Measurements from ENCODE around the gene CA10.

The CA10 gene

DNA sequence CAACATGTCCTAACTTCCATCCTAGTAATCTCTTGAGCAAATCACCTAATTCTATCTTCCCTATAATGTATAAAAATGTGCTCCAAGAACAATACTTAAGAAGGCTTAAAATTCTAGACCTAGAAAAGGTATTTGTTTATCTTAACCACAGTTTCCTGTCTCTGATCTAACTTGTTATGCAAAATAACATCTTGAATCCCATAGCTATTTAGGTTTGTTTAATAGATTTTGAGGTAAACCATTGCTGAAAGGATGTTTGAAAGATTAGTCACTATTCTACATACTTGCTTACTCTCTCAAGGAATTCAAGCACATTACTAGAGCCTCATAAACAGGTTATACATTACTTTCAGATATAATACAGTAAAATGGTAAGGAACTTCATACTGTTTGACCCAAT lies 13.0 kb downstream of the CA10 start:
- DNase-seq = no peak

DNA sequence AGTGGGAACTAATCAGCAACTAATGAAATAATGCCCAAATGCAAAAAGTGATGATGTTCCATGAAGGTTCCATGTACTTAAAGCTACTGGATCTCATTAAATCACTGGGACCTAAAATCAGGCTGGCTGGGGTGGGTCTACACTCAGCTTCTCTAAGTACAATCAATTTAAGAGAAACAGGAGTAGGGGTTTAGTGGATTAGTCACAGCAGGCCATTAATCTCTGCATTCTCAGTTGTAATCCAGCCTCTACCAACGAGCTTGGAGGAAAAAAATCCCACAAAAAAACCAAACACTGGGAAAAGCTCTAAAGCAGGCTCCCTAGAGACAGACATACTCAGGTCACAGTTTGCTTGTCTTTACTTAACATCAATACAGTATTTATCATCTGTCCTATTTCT lies 15.0 kb downstream of the CA10 start:
- no peak for DNase-seq

DNA sequence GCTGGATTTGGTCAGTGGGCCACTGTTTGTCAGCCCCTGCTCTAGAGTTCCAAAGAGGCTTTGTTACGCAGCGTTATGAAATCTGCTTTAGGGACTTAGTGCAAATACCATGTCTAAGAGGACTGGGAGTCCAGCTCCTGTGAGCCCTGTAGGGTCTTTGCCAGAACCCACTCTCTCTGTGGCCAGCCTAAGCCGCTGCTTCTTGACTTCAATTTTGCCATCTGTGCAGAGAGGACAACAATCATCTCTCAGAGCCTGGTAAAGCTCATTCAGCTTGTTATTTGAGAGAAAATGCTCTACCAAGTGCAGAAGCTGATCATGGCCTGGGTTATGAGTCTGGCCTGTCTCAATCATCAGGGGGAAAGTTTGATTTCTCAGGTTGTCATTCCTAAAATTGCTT lies 17.9 kb downstream of the CA10 start:
- no peak for DNase-seq

DNA sequence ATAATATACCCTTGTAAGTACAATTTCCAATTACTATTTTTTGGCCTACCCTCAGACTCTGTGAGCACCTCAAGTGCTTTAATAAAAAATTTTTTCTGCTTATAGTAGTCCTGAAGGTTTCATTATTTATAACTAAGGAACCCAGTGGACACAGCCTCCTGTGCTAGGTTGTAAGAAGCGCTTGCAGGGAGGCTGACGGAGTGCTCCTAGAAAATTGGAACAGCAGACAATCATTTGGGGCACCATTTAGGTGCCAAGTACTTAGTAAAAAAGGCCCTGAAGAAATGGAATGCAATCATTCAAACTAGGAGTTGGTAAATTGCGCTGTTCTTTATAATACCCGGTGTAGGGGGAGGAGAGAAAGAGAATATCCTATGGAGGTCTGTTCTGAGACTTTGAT lies 19.8 kb downstream of the CA10 start:
- DNase-seq = no peak

DNA sequence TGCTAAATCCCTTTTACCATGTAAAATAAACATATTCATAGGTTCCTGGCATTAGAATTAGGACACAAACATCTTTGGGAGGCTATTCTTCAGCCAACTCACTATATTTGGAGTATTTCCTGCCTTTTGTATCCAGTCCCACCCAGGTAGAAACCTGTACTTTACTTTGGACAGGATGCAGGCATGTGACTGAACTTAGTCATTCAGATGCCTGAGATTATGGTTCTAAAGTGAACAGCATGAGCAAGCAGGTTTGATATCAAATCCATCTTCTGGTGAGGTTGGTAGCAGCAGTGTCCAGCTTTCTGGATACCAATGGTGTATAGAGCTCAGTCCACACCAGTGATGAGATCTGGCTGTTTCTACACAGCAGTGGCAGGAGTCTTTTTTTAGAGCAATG lies 20.2 kb downstream of the CA10 start:
- no peak for DNase-seq

DNA sequence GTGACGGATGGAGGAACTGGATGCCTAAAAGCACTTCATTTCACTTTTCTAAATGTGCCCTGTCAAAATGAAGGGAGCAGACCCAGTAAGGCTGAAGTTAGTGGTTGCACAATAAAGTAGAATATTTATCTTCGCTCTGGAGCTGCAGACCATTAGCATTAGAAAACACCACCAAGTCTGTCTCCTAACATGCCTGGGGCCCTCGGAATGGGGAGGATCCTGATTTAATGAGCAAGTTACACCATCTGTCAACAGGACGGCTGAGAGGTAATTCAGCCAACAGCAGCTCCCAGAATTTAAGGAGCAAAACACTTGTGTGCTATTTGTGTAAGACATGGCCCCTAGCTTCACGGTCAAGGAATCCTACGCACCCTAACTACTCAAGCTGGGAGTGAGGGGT lies 22.3 kb downstream of the CA10 start:
- no peak for DNase-seq

DNA sequence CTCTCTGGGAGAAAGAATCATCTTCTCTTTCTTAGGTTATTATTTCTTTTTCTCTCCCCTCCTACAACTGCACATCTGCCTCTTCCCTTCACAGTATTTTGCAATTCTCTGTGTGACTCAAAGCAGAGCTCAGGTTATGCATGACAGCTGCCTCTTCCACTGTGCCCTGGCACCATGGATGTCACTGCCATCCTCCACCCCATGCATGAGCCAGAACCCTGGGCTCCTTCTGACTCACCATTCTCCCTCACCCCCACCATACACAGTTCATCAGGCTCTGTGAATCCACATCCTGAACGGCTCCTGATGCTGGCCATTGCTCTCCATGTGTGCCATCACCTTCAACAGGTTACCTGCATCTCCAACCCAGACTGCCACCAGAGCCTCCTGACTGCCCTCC lies 23.9 kb downstream of the CA10 start:
- DNase-seq = no peak

DNA sequence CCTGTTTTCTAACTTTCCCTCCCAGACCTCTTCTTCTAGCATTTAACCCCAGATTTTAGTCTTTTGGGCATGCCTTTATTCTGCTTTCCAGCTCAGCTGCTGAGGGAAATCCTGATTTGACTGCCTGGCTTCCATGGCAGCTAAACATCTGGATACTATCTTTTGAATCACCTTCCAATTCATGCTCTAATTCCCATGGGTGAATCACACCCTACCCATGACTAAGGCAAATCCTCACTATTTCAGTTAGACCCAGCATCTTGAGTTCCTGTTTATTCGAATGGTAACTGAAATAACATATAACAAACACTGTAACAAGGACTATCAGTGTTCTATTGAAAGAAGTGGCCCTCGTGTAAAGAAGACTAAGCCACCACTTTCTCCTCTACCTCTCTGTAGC lies 29.8 kb downstream of the CA10 start:
- DNase-seq = no peak

DNA sequence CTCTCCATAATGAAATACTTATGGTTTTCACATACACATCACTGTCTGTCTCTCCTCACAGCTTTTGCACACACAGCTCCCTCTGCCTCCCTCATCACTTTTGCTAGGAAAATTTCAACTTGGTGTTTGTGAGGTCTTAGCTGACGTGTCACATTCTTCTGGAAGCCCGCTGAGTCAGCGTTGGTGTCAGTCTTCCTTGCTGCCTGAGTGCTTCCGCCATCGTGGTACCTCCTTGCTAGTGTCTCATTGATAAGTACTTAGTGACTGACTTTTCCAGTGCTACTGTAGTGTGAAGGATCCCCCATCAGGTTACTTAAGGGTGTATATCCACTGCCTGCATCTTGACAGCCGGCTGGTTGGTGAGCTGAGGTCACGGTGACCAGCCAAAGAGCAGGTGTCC lies 33.5 kb downstream of the CA10 start:
- no peak for DNase-seq

DNA sequence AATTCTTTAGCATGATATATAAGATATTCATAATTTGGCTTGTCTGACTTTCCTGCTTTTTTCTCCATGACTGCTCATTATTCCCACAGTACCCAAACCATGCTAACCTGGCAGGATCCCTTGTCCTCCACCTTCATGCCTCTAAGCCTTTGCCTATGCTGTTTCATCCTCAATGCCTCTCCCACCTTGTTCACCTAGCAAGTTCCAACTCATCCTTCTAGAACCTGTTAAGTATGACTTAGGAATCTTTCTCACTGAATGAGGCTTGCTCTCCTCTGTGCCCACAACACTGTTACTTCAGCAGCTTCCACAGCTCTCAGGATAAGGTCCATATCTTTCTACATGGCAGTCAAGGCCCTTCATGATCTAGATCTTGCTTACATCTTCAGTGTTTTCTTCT lies 34.0 kb downstream of the CA10 start:
- DNase-seq = no peak

DNA sequence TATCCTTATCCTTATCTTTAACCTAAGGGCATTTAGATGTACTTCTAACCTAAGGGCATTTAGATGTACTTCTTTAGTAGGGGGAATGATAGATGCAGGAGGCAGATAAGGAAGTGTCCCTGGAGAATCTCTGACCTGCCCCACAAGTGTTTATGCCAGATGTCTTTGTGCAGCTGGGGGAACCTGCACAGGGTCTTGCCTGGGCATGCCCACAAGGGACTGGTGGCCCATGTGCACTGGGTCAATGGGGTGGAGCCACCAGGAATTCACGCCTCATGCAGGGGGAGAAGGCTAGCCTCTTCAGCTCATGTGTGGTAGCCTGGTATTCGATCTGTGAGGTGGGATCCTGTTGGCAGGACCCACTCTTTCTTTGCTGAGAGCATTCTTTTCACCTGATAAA lies 38.0 kb downstream of the CA10 start:
- DNase-seq = no peak

DNA sequence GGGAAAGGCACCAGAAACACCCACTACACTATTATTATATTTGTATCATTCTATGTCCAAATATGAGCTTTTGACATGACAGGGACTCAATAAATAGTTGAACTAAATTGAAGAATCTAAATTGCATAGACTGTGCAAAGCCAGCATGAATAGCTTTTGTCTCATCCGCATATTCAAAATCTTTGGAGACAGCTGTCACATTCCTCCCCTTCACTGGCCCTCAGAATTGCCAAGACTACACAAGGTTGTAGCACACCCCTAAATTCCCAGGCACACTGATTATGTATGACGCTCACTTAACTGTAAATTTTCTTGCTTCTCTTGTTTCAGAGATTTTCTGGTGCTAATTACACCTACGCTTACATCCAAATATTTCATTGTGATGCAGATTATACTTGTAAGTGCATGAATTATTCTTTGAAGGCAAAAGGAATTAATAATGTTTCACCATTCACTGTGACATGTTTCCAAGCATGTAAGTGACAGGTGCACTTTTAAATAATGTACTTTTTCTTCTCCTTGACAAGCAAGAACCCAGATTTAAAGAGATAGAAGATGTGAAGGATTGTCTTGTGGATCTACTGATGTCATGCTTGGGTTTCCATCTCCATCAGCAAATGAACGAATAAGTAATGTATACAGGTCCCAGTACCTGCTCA lies 47.5 kb downstream of the CA10 start:
- no peak for DNase-seq

DNA sequence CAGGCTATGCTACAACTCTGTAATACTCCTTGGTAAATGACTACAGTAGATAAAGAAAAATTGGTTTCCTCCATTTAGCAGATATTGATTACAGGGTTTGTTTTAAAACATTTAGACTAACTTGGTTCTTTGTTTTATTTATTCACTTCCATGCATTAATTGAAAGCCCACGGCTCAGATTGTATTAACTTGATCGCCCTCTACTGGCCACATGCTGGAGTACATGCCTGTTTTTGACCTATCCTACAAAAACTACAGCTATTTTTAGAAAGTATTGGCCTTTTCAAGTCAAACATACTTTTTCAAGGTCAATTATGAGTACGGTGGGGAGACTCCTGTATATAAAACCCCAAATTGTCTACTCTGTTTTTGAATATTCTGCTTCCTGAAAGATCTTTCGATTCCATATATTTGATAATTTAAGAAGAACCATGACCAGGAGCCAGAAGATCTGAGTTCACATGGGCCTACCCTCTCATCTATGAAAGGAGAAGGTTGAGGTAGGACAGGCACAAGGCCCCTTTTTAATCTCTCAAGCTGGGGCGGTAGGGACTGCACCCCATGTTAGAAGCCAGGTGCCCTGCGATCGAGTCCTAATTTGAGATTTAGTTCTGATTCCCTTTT lies 51.8 kb downstream of the CA10 start:
- DNase-seq = peak; percentile 50 to 65

DNA sequence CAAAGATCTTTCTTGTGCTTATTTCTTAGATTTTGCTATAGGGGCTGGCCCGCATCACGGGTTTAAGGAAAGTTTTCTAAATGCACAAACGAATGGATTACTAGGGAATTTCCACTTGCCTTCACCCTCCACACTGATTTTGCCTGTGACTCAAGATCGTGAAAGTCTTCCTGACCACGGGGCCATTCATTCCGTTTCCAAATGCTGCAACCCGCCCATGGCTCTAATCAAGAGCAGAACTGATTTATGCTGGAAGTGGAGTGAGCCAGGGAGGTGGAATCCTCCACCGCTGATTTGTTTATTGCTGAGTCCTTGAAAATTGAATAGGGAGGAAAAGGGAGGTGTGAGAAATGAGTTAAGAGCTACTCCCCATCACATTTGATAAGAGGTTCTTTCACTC lies 52.4 kb downstream of the CA10 start:
- DNase-seq = no peak

DNA sequence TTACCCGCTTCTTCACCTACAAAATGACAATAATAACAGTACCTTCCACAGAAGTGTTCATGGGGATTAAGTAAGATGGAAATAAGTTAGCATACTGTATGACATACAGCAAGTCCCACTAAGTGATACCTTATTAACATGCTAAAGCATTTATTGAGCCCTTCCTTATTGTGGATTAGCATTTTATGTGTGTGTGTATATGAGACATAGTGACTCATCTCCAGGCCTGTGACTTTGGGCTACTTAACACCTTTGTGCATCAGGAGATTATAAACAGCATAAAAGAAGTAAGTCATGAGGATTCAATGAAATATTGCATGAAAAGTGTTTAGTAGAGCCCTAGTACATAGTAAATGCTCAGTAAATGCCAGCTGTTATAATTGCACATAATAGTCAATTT lies 52.9 kb downstream of the CA10 start:
- DNase-seq = no peak

DNA sequence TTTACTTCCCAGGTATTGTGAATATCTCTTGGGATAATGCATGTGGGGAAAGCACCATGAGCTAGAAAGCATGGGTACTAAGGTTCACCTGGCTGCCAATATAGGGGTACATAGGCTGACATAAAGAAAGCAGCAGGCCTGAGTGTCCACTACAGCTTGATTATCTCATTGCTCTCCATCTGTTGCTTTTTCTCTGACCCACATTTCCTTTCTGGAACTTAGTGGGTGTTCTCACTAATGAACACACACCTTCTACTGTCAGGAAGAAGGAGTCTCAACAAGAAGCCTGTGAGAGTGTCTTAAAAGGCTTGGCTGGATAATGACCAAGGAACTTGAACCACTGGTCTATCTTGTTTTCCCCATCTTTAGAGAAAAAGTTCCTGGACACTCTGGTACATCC lies 62.5 kb downstream of the CA10 start:
- no peak for DNase-seq

DNA sequence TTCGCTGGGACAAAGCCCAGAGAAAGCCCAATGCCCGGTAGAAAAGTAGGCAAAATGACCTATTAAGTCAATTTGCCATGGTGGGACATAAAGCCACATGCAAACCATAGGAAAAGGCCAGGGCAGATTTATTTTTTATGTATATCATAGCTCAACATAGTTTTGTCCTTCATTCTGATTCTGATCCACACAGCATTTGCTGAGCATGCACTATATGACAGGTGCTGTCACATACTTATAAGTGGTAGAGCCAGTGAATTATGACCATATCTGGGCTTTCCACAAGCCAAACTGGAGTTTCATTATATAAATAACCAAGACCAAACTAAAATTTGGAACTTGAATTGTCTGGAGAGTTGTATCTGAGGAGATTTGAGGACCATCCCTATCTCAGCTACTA lies 74.3 kb downstream of the CA10 start:
- DNase-seq = no peak

DNA sequence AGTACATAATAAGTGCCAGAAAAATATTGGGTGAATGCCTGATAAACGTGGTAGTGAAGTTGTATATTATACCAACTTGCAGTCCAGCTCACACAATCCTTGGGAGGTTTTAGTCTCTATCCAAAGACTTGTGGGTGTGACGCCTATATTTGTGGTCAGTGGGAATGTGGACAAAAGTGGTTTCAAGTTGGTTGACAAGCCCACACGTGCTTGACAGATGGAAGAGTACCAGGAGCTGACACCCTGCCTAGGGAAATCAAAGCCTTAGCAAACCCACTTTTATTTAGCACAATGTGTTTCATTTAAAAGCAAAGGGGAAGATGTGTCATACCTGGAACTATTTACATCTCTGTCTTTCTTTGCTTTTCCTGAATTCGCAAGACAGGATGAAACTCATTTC lies 79.0 kb downstream of the CA10 start:
- no peak for DNase-seq

DNA sequence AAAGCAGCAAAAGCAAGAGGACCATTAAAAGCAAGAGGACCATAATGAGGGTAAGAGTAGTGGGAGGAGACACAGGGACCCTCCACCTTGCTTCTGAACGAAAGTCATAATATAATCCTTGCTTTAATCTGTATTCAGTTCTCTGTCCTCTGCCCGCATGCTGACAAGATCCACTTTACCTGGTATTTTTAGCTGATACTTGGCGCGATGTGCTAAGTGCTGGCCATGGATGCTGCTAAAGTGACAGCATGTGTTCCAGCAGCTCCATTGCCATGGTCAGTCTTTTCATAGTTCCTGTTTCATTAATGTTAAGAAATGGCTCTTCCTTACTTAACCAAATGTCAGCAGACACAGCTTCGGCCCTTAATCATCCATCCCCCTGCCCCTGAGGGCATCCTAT lies 86.8 kb downstream of the CA10 start:
- DNase-seq = no peak

DNA sequence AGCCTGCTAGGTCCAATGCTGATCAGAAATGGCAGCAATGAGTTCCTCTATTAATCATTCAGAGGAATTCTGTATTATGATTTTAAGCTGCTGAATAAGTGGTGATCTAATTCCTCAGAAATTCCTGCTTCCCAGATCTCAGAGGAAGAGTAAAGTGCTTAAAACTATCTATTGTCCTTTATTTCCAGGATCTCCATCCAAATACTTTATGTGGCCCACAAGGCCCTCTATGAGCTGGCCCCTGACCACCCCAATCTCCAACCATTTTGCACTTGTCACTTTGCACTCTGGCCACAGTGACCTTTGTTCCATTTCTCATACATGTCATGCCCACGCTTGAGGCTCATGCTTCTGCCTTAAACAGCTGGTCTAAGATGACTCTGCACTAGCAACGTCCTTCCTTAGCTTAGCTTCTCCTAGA lies 93.7 kb downstream of the CA10 start:
- no peak for DNase-seq

DNA sequence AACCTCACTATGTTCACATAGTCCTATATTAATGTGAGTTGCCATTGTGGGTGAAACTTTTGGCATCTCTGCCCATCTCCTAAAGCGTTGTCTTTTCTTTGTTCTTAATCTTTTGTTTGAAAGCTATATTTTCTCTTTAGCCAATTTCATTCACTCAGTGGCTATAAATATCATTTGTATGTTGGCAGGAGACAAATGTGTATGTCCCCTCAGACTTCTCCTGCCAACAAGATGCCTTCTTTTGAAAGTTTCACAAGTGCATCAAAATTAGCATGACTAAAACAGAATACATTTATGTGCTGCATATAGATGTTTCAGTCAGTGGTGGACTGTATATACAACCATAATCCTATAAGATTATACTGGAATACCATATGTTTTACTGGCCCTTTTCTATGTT lies 109.0 kb downstream of the CA10 start:
- DNase-seq = no peak

DNA sequence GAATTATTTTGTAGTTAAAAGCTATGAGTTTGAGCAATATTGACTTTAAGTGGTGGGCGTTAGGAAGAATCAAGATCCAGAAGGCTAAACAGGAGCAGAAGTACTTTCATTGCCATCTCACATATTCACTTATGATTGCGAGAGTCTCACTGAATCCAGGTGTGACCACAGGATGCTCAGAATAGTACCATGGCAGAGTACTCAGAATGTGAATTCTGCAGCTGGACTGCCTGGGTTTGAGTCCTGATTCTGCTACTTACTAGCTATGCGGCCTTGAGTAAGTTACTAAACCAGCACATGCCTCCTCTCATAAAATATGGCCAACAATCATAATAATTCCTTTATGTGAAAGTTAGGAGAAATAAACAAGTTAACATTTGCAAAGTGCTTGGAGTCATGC lies 109.5 kb downstream of the CA10 start:
- no peak for DNase-seq

DNA sequence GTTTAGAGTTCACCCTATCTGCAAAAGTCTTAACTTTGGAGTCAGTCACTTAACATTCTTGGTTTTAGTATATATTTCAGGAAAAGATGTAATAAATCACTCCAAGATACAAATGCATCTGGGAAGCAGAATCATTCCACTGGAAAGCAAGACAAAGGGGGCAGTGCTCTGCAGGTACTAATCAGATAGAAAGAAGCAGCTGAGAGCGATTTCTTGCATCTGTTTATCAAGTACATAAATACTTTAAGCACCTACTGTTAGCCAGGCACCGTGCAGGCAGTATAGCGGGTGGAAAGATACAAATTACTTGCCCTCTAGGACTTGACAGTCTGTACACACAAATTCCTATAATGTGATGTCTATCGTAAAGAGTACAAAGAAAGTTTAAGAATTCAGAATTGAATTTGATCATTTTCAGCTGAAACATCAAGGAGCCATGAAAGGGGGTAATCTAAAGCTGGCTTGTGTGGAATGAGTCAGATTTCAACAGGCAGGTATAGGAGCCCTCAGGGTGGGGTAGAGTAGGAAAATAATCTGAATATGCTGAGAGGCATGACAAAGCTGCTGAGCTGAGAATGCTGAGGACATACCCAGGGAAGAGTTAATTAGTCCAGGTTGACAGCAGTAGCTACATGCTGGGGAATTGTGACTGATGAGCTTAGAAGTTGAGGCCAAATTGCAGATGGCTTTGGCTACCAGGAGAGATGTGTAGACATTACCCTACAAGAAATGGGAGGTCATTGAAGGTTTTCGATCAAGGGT lies 110.2 kb downstream of the CA10 start:
- no peak for DNase-seq

DNA sequence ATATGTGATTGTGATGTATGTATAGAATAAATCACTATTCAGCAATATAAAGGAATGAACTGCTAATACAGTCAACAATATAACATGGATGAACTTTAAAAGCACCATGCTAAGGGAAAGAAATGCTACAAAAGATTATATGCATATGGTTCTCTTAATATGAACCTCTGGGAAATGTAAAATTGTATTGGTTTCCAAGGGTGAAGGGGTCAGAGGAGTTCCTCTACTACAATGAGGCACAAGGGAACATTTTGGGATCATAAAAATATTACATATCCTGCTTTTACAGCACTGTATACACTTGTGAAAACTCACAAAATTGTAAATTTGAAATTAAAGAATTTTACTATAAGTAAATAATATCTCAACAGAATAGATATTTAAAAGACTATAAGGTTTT lies 111.4 kb downstream of the CA10 start:
- DNase-seq = no peak
